Stimulated activated CD8-positive, alpha-beta memory T cell treated with anti-CD3 and anti-CD28 coated beads, Interleukin-12 subunit alpha, Interleukin-12 subunit beta, amount 100 ng/mL, for 1 hour (primary cell): ENCODE measurements around the gene SOWAHA.

Experiments used
- DNase-seq: peaks from one replicate; pipeline ENCODE4 v3.0.0-alpha.2; 2020; ENCODE audit warnings: low read depth

SOWAHA gene

DNA sequence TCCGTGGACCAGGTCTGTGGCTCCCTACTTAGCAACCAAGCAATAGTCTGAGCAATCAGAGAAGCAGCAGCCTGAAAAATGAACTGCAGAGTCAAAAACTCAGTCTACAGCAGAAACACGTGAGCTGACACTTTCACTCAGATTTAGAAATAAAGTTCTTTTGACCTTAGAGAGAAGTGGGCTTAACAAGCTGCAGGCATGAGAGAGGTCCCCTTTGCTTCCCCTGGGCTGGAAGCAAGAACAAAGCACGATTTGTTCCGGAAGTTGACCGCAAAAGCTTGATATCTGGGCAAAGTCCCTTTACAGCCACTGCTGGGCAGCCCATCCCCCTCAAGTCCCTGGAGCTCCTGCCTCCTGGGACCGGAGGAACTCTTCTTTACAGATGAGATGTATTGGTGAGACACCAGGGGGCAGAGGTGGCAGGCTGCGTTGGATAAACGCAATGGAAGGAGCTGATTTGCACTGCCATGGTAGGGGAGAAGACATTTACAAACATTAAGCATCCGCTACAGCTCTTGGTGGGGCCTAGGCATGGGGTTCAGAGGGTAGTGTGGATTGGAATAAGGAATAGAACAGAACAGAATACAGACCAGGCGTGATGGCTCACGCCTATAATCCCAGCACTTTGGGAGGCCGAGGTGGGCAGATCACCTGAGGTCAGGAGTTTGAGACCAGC is 5.8 kb upstream of the SOWAHA start:
- no peak for DNase-seq

GRCh38 chr5:132808448-132808847 is 4.7 kb upstream of the SOWAHA start:
- DNase-seq: no peak

- no peak for DNase-seq
These were observed 4.2 kb upstream of the SOWAHA start for GRCh38 chr5:132808866-132809265.

DNA sequence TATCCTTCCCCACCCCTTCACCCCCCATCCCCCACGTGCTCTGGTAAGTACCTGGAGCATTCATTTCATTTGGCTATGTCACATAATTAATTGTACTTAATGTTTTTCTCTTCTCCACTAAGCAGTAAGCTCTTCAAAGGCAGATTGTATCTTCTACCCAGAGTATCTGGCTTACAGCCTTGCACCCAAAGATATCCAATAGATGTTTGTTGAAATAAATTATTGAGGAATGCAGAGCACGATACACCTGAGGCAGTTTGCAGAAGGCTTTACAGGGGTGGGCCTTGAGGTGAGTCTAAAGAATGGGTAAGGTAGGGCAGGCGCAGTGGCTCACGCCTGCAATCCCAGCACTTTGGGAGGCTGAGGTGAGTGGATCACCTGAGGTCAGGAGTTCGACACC is 2.5 kb upstream of the SOWAHA start:
- DNase-seq: no peak

GRCh38 chr5:132812123-132812765 is 858 bp upstream of the SOWAHA start:
- DNase-seq: no peak

GRCh38 chr5:132813599-132814502 is 749 bp downstream of the SOWAHA start:
- no peak for DNase-seq

- DNase-seq: no peak
These were observed 1.6 kb downstream of the SOWAHA start for GRCh38 chr5:132814503-132815294.

- no peak for DNase-seq
These were observed 2.4 kb downstream of the SOWAHA start for GRCh38 chr5:132815454-132815853.

DNA sequence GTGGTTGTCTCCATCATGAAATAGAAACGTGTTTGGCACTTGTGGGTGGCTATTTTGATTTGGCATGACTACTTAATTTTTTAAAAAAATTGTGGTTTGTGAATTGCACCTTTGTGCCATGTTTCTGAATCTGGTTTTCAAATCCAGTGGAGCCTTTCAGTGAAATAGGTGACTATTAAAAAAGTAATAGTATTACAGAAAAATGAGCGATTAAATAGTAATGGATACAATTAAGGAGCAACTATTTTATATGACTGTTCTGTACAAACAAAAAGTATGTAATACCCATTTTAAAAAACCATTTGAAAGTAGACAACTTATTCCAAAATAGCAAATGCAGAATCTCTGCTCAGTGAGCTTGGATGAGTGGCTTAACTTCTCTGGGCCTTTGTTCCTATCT is 3.0 kb downstream of the SOWAHA start:
- no peak for DNase-seq

GRCh38 chr5:132816554-132816953 is 3.5 kb downstream of the SOWAHA start:
- DNase-seq: no peak

- no peak for DNase-seq
These were observed 3.9 kb downstream of the SOWAHA start for GRCh38 chr5:132817011-132817410.

DNA sequence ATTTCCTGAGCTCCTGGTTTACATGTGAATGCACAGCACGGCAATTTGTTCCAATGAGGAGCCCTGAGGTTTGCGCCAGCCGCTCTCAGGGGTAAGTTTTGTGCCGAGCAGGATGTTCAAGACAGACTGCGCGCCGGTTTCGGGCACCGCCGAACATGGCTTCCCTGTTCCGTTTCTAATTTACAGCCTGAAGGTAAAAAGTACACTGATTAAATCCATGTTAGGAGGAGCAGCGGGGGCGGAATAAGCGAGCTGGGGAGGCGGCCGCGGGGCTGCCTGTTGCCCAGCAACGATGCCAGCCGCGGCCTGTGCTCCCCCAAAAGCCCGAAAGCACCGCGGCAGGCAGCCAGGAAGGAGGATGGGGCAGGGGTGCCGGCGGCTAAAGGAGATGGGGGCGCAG is 6.4 kb downstream of the SOWAHA start:
- no peak for DNase-seq

DNA sequence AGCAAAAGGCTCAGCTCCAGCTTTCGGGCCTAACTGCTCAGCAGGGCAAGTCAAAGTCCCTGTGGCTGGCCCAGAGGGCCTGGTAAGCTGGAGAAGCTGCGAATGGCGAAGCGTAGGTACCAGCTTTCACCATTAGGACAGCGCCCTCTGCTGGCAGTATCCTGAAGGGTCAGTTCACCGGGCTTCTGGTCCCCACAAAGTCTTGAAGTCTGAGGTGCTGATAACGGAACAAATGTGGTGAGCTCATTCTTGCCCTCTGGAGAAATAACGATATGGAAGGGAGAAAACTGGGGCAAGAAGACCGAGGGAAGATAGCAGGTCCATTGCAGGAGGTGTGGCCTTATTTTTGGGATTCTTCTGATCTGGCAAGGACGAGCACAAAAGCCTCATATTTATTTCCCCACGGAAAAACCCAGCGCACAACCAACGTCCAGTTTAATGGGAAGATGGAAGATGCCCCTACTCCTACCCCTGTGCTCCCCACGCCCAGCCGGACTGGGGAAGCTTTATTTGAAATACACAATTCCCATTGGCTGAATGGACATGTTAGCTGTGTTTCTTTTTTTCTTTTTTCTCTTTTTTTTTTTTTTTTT is 7.2 kb downstream of the SOWAHA start:
- peak; percentile 86 for DNase-seq

- DNase-seq: no peak
These were observed 8.2 kb downstream of the SOWAHA start for GRCh38 chr5:132821350-132821749.

DNA sequence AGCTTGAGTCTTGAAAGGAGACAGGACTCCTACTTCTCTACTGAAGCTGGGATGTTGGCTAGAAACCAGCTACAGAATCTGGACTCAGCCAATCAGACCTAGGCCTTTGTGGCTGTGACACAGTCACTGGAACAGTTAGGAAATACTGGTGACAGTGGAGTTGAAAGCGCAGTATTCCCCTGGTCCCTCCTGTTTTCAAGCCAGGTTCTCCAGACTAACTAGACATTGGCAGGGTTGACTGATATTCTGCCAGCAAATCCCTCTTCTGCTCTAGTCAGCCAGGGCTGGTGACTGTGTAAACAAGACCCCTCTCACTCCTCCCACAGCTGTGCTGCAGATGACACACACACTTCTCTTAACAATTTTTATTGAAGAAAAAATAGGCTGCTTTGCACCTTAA is 8.7 kb downstream of the SOWAHA start:
- no peak for DNase-seq

DNA sequence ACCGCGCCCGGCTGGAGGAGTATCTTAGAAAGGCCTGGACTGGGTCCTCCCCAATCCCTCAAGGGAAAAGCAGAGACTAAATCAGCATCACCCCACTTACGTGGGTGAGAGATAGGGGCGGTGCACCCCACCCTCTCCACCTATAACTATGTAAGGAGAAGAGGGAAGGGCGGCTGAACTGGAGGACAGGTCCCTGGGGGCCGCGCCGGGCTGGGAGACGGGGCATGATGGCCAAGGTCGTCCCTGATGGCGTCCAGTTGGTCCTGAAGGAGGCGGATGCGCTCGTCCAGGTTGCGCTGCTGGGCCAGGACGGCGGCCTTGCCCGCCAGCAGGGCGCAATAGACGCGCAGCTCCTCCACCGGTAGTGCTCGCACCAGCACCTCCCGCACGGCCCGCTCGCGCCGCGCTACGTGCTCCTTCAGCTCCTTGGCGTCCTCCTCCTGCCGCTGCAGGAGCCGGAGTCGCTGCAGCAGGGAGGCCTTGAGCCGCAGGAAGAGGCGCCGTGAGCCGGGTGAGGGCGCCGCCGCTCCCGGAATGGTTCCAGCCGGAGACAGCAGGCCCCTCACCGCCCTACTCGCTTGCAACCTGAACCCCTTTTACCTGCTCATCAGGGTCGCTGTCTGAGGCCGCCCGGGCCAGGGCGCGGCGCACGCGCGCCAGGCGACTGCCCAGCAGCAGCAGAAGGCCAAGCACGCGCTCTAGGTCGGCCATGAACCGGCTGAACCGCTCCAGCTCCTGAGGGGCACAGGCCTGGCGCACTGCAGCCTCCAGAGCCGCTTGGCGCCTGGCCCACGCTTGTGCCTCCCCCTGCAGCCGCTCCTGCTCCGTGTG is 9.8 kb downstream of the SOWAHA start:
- DNase-seq: no peak

DNA sequence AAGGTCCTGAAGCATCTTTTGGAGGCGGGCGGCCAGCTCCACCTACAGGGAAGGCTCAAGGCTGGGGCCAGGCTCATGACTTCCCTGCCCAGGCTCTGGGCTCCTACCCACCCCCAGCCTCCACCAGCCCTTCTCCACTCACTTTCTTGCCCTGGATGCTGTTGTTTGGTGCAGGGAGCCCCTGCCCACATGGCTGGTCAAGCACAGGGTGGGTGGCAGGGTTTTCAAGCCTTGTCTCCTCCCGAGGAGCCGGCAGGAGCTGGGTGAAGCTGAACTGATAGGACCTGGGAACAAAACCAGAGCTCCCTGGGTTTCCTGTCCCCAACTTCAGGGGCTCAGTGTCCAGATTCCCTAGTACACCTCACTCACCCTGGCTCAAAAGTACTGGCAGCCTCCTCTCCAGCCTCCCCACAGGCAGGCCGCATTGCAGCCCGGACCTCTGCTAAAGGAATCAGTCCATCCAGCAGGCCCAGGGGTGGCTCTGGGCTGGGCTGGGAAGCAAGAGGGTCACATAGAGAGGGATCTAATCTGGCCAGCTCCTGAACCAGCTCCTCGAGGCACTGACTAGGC is 10.5 kb downstream of the SOWAHA start:
- no peak for DNase-seq

DNA sequence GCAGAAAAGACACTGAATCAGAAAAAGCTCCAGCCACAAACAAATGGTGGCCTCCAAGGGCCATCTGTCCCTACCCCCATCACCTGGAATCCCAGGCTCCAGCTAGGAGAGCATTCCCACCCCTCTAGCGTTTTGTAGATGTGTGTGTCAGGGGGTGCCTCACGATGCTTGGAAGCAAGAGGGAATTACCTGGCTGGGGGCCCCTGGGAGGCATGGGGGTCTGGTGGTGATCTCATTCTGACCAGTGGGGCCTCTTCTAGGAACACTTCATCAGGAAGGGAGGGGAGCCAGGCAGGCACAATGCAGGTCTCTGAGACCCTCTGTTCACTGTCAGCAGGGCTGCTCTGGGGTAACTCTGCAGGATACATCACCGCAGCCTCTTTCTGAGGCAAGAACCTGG is 11.3 kb downstream of the SOWAHA start:
- no peak for DNase-seq

DNA sequence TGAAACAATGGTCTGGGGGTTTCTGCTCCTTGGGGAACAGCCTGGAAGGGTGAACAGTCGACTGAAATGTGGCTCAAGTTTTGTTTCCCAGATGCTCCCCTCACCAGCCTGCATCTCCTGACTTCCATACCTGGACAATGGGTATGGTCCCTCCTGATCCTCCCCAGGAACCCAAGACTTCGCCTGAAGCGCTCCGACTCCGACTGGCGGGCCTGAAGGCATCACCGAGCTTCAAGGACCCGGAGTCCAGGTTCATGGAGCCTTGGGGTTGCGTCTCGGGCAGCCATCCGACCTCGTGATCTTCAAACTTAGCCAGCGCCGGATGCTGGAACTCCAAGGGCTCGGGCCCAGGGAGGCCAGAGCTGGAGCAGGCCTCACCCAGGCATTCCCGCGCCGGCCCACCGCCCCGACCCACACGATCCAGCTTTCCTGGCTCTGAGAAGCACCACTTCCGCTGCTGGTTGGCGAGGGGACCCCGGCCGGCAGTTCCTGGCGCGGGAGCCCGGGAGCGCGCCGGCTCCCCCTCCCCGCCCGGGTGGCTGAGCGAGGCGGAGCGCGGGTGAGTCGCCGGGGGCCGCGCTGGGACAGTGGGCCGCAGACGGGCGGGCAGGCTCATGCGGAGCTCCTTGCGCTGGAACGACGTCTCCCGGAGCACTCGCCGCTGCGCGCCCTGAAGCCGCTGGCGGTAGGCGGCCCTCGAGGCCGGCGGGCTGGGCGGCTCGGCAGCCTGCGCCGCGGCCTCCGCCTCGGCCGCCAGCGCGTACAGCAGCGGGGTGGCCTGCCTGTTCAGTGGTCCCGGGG is 12.1 kb downstream of the SOWAHA start:
- no peak for DNase-seq
